Measurements from ENCODE around the gene DNAH5.

DNA sequence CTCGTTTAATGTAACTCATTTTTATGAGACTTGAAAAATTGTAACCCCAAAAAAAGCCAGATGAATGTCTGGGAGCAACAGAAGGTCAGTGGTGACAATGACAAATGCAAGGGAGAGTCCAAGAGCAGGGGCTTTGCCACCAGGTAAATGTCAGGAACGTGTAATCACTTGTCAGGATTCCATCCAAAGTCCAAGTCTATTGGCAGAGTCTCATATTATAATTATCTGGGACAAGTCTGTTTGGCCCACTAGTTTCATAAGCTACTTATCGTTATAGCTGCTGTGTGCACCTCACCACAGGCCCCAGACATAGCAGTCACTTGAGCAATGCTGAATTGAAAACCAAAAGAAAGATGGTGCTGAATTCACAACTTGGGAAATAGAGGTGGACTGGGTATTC, 180.8 kb downstream of the DNAH5 start:
- TF ChIP-seq HDGF (IDR thresholded peaks at IDR 0.05; ENCODE audit: borderline replicate concordance): no peak
- no peak for TF ChIP-seq BHLHE40 (IDR thresholded peaks at IDR 0.05; ENCODE audit: borderline replicate concordance)
- TF ChIP-seq ELF4 (IDR thresholded peaks at IDR 0.05): no peak
- TF ChIP-seq FOXA1 (IDR thresholded peaks at IDR 0.05): no peak
- TF ChIP-seq LEF1 (IDR thresholded peaks at IDR 0.05; ENCODE audit: borderline replicate concordance): no peak
- TF ChIP-seq ARNT (IDR thresholded peaks at IDR 0.05): no peak
